ENCODE data around the gene STPG1.
A peak's percentile ranks its signal among the peaks of the same experiment; 100 is the strongest.

Gene STPG1

DNA sequence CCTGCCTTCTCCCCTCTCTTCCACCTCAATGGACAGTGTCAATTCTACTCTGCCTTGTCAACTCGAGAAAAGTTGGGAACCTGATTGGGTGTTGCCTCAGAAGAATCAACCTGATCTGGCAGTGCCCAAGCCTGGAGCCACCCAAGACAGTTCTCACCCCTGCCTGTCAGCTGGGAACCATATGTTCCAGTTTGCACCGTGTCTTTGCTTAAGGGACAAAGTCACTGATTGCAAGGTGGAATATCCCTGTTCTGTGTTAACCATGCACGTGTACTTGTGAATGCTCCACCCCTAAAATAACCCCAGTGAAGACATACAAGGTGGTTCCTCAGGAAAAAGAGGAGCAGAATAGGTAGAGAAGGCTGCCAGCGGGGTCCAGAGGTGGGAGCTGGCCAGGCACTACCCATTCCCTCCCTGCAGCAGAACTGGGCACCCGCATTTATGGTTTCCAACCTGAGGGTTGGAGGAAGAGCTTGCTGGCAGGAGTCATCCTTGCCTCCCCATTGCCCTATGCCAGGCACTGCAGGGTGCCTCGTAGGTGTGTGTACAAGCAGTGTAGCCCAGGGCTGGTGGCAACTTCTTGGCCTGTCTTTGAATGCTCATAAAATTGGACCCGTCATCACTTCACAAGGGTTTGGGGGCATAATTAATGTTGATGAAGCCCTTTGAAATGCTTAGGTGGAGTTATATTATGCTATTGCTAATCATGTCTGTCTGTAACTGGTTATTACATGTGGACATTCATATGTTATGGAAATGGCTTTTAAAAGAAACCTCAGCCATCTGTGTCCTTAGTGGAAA lies 13.4 kb upstream of the STPG1 start:
- DNase-seq (ENCODE audit: low read depth, low spot score) = no peak

DNA sequence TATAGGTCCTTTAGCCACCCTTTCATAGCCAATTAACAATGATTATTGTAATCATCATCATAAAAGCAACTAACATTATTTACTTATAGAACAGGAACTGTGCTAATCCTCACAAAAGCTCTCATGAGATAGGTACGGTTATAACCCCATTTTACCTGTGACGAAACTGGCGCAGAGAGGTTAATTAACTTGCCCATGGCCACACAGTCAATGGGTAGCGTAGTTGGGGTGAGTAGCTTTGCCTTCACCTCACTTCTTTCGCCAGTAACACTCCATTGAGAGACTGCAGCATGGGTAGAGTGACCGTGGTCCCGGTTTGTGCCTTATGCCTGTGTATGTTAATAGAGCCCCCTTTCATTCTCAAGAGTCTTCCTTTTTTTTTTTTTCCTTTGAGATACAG lies 12.3 kb upstream of the STPG1 start:
- no peak for DNase-seq (ENCODE audit: low read depth, low spot score)

DNA sequence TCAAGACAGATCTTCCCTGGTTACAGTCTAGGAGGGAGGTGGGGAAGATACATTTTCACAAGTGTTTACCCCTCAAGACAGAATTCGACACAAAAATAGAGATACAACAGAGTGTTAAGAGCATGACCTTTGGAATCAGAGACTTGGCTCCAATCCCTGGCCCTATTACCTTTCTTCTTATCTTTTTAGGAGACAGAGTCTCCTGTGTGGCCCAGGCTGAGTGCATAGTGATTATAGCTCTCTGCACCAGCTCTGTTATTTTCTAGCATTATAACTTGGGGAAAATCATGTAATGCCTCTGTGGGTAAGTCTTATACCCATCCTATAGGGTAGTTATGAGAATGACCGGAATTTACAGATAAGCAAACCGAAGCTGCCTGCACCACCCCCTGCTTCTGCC lies 11.9 kb upstream of the STPG1 start:
- DNase-seq (ENCODE audit: low read depth, low spot score) = no peak

DNA sequence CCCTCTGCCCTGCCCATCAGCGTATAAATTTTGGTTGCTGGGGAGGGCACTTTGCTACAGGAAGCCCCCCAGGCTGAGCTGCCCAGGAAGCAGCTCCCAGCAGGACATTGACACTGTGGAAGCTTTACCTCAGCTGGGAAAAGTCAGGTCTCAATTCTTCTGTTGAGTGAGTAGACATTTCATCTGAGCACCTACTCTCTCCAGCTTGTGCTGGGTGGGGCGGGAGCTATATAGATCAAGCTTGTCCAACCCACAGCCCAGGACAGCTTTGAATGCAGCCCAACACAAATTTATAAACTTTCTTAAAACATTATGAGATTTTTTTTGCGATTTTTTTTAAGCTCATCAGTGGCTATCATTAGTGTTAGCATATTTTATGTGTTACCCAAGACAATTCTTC lies 11.4 kb upstream of the STPG1 start:
- no peak for DNase-seq (ENCODE audit: low read depth, low spot score)

DNA sequence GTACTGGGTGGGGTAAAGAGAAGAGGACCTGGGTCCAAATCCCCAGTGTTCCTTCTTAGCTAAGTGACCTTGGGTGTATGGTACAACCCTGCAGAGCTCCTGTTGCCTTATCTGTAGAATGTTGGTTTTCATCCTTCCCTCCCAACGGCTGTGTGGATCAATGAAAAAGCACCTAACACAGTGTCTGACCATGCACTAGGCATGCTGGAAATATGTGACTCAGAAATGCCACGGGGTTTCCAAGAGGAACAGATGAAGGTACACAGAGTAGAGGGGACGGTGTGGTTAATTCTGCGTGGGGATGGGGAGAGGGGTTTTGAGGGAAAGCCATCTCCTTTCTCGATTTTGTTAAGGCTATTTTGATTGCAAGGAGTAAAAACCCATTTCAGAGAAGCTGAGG lies 10.6 kb upstream of the STPG1 start:
- no peak for DNase-seq (ENCODE audit: low read depth, low spot score)

DNA sequence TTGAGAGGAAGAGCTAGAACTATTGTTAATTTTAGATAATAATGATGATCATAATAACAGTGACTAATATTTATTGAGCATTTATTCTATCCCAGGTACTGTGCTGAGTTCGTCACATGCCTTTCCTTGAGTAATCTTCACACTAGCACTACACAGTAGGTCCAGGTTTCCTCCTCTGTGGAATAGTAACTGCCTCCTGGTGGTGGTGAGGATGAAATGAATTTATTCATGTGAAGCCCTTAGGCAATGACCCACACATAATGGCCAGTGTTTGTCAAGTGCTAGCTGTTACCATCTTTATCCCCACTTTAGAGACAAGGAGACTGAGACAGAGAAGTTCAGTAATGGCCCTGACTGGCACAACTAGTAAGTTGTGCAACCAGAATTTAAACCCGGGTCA lies 7.9 kb upstream of the STPG1 start:
- no peak for DNase-seq (ENCODE audit: low read depth, low spot score)

DNA sequence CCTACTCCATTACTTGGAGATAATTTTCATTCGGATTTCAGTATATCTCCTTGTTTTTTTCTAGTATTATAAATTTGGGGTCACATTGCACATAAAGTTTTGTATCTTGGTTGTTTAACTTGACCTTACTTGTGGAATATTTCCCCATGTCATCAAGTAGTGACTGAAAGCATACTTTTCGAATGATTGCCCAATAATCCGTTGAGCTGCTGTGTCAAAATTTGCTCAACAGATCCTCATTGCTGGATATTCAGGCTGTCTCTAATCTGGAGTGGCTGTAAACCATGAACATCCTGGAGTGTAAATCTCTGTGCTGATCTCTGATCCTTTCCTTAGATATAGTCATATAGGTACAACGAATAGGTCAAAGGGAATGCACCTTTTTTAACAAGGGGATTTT lies 7.0 kb upstream of the STPG1 start:
- DNase-seq (ENCODE audit: low read depth, low spot score) = no peak

DNA sequence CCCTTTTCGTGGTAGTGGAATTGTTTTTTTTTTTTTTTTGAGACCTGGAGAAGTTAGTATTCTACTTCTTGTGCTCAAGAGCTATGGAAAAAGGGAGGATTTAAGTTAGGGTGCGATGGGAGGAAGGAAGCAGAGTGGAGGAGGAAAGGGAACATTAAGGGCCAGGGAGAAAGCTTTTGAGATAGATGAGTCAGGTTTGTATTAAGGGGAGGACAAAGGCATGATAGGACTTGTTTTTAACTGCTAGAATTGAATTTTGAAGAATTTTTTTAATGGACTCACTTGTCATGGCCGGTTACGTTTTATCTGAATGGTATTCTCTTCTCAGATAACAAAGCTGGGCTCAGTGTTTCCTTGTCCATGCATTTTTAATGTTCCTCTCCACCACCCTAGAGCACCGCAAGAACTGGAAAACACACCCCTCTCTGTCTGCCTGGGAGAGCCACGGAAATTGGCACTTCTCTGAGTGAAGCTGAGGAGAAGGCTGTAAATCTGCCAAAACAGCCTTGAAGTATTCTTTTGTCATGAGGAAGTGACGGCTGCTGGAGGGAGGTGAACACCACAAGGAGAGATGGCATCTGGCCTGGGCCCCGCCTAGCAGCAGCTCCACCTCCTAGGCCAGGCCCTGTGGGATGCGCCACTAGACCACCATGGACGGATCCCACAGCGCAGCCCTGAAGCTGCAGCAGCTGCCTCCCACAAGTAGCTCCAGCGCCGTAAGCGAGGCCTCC lies 5.5 kb upstream of the STPG1 start:
- peak; percentile 68 for DNase-seq (ENCODE audit: low read depth, low spot score)

DNA sequence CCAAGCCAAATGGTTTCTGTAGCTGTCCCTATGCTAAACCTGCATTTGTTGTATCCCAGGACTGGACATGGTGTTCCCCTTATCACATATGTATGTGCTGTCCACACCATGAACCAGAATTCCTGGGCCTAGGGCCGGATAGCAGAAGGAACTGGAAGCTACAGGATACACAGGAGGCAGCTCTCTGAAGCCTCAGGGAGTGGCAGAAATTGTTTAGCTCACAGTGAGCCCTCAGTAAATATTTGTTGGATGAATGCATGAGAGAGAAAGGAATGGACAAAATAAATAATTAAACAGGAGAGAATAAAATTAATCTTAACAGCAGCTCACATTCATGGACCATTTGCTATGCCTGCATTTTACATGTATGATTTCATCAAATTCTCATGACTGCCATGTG lies 4.1 kb upstream of the STPG1 start:
- no peak for DNase-seq (ENCODE audit: low read depth, low spot score)

DNA sequence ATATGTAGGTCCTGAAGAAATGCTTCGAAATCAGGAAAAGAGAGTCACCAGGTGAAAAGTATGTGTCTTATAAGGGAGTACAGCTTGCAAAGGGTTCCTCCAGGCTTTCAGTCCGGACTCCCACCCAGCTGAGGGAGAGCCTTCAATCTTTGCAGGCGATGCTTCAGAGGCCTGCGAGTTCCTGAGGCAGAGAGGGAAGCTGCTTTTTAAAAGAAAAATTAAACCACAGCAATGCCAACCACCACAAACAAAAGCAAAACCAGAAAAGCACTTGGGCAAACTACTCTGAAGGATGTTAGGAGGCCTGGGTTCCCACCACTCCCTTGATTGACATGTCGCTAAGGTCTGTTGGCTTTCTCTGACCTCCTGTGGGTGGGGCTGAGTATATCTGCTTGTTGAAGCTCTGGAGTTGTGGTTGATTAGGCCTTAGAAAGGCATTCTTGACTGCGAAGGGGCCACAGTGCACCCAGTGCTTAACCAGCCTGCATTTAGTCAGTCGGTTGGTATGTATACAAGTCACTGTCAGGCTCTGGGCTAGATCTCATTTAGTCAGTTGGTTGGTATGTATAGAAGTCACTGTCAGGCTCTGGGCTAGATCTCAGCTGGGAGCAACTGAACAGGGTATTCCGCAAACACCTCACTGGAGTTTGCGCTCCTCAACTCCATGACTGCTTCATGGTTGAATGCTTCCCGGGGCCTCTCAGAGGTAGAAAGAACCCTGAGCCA lies 3.2 kb upstream of the STPG1 start:
- DNase-seq (ENCODE audit: low read depth, low spot score) = peak; percentile 83

DNA sequence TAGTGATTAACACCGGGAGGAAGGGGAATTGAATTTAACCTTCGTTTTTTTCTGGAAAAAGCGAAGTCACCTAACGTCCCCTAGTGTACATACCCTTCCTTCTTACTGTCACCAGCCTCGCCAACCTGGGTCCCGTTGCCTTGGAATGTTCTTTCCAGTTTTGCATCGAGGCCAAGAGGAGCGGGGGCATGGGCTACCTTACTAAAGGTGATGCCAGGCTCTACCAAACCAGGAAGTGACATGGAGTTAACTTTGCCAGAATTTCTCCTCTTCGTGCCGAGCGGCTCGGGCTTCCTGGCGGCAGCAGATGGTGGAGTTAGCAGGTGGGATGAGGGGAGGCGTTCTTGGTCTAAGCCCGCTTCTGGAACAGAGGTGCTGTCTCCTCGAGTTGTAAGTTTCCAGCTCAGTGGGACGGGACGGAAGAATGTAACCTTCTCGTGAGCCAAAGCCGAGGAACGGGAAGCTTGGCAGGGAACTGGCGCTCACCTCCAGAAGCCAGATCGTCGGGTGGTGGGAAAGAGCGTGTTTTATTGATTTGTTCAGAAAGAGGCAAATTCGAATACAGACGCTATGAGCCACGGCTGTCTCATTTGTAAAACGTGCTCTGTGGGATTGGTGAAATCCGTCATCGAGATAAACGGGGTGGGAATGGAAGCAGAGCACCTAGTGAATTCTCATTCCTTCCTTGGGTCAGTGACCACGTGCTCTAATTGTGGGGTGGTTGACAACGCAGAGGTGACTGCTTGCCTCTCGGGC lies 2.5 kb upstream of the STPG1 start:
- no peak for DNase-seq (ENCODE audit: low read depth, low spot score)

DNA sequence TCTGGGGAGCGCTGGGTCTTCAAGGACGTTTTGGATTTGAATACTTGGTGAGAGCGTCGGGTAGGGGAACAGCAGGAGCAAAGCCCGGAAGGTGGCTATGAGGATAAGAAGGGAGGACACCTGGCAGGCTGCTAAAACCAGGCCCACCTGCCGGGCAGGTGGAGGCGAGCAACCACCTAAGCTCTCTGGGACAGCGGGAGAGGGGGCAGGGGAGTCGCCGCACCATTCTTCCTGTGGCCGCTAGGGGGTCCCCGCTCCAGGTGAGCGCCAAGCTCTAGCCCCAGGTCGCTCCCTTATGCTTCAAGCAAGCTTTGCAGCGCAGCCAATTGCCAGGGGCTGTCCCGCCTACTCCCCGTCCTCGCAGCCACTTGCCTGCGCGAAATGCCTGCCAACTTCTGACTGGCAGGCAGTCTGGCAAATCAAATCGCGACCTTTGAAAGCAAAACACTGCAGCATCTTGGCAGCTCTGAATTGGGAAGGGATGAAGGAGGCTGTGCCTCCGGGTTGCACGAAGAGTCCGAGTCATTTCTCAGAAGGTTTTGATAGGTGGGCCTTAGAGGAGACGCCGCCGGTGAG lies 1.8 kb upstream of the STPG1 start, which contains the start of gene NIPAL3:
NIPAL3 (plus strand) TSS at position 469 of the 576 bp plus-strand sequence. CDS start 3,746 bp downstream, outside the sequence.
- peak; percentile 99 for DNase-seq (ENCODE audit: low read depth, low spot score)

DNA sequence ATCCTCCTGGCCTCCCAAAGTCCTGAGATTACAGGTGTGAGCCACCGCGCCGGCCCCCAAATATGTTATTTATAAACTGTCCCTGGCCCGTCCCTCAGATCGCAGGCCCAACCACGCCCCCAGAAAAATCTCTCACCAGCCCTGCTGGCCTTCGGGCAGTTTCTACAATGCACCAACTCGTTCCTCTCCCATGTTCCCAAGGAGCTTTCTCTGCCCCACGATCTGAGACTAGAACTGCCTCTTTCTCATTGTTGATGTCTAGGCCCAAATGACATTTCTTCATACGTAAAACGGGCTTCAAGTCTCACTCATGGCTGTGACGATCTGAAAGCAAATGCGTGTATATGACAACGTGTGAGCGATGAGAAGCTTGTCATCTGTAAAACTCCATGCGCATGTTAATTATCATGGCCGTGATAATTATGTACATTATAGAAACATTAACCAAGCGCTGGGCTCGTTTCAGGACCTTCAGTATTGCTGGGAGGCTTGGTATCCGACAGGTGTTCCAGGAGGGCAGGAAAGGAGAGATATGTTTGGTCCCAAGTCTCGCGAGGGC lies 1.3 kb upstream of the STPG1 start:
- DNase-seq (ENCODE audit: low read depth, low spot score) = no peak

DNA sequence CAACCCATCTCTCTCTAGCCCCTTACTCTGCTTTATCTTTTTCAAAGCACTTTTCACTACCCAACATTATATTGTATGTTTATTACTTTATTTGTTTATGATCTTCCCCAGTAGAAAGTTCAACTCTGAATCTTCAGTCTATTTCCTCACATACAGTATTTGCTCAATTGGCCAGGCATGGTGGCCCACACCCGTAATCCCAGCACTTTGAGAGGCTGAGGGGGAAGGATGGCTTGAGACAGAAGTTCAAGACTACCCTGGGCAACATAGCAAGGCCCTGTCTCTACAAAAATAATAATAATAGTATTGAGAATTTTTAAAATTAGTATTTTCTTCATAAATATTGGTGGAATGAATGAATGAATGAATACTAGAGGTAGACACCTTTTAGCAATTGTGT lies 1.2 kb downstream of the STPG1 start:
- DNase-seq (ENCODE audit: low read depth, low spot score) = no peak

DNA sequence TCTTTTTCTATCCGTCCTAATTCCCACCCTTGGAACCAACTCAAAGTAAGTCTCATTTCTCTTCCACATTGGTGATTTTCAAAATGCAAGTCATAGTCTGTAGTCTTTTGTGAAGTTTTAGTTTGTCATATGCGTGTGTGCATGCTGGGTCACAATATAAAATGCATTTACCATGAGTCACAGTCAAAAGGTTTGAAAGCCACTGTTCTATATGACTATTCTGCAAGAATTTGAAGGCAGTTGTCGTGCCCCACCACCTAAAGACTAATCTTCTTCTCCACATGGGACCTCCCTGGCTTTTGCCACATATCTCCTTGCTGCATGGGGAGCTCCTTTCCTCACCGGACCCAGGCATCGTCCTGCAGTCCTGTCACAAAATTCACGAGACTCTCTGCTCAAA lies 1.6 kb downstream of the STPG1 start:
- no peak for DNase-seq (ENCODE audit: low read depth, low spot score)

DNA sequence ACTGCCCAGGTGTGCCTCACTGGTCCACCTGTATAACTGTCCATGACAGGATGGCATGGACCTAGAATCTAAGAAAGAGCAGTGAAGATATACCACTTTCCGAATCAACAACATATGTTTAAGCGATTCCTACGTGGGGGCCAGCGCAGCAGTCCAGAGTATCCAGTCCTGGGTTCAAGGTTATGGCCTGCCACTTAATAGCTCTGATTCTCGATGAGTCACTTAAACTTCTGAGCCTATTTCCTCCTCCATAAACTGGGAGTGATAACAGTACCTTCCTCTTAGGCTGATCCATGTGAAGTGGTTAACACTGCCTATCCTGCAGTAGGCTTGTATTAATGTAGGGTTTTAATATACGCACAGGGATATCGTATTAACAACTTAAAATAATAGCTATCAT lies 2.8 kb downstream of the STPG1 start:
- DNase-seq (ENCODE audit: low read depth, low spot score) = no peak

DNA sequence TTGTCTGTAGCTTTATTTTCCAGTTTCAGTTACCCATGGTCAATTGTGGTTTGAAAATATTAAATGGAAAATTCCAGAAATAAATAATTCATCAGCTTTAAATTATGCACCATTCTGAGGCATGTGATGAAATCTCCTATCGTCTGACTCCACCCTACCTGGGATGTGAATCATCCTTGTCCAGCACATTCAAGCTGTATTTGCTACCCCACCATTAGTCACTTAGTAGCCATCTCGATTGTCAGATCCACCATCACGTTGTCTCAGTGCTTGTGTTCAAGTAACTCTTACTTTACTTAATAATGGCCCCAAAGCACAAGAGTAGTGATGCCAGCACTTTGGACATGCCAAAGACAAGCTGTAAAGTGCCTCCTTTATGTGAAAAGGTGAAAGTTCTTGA lies 4.0 kb downstream of the STPG1 start:
- no peak for DNase-seq (ENCODE audit: low read depth, low spot score)

DNA sequence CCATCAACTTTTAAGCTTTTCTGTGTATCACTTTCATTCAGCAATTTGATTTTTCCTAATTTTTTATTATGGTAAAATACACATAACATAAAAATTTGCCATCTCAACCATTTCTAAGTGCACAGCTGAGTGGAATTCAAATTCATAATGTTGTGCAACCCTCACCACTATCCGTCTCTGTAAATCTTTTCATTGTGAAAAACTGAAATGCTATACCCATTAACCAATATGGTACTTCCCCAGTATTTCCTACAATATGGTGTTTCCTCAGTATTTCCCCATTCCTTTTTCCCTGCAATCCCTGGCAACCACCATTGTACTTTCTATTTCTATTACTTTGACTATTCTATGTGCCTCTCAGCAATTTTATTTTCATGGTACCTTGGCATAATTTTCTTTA lies 6.8 kb downstream of the STPG1 start:
- DNase-seq (ENCODE audit: low read depth, low spot score) = no peak

DNA sequence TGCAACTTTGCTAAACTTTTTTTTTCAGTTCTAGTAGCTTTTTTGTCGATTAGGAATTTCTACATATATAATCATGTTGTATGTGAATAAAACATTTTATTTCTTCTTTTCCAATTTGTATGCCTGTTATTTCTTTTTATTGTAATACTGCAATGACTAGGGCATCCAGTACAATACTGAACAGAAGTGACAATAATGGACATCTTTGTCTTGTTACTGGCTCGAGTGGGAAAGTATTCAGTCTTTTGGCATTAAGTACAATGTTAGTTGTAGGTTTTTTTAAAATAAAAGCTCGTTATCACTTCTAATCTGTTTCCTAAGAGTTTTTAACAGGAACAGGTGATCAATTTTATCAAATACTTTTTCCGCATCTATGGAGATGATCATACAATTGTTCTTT lies 9.8 kb downstream of the STPG1 start:
- no peak for DNase-seq (ENCODE audit: low read depth, low spot score)

DNA sequence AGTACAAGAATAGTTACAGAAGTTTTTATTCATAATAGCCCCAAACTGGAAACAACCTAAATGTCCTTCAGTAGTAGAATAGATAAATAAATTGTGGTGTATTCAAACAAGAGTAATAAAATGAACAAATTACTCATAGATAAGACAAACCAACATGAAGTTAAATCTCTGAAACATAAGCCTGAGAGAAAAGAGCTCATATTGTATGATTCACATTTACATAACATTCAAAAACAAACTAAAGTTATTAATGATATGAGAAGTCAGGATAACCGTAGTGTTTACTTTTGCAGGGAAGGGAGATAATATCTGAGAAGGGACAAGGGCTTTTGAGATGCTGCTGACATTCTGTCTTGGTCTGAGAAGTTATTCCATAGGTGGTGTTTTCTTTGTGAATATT lies 13.5 kb downstream of the STPG1 start:
- no peak for DNase-seq (ENCODE audit: low read depth, low spot score)

DNA sequence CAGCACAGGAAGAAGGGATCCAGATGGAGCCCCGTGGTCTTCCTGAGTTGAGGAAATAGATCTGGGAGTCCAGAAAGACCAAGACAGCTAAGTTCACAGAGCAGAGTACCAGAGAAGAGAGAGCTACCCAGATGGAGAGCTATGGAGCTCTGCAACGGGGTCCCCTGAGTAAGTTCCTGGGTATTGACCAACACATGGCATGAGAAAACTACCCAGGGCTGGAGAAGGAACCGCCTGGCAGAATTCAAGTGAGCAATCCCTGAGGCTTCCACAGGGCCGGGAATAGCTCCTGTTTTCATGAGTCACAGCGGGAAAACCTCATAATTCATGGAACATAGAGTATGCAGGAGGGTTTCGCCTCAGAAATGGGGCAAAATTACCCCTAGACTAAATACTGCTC lies 19.7 kb downstream of the STPG1 start:
- DNase-seq (ENCODE audit: low read depth, low spot score) = no peak
